RCC 7860 (cell line): ENCODE results near the gene ARL15.
A peak's percentile ranks its signal among the peaks of the same experiment; 100 is the strongest.
"Not testable (repeated sequence)": the region's sequence is repeated elsewhere in the genome, so short reads cannot be mapped to it uniquely, and the experiment has no call there.

Experiments used
- DNase-seq: peaks from one replicate; pipeline ENCODE4 v3.0.0-alpha.2; 2015; ENCODE audit warnings: low spot score
- FAIRE-seq: peaks from 2 replicates; lab custom pipeline; 2012; peaks lifted over from hg19 to GRCh38; lab: Jason Lieb, UNC

ARL15 gene

GRCh38 chr5:54103871-54104270 lies 206.5 kb downstream of the ARL15 start:
- FAIRE-seq (no peak), DNase-seq (no peak)

GRCh38 chr5:54098267-54098666 lies 212.1 kb downstream of the ARL15 start:
- FAIRE-seq (no peak), DNase-seq (no peak)

- no peak for DNase-seq
- FAIRE-seq = no peak
These were observed 214.4 kb downstream of the ARL15 start for GRCh38 chr5:54095969-54096368.

GRCh38 chr5:54094706-54095105 lies 215.7 kb downstream of the ARL15 start:
- FAIRE-seq = no peak
- DNase-seq = no peak

GRCh38 chr5:54093861-54094260 lies 216.5 kb downstream of the ARL15 start:
- no peak for DNase-seq
- no peak for FAIRE-seq

GRCh38 chr5:54093081-54093492 lies 217.3 kb downstream of the ARL15 start:
- no peak for FAIRE-seq
- no peak for DNase-seq

GRCh38 chr5:54091307-54092130 lies 218.9 kb downstream of the ARL15 start:
- DNase-seq (no peak), FAIRE-seq (no peak)

GRCh38 chr5:54090495-54091120 lies 219.8 kb downstream of the ARL15 start:
- FAIRE-seq = no peak
- peak; percentile 3 for DNase-seq

- FAIRE-seq = no peak
- DNase-seq = no peak
These were observed 222.3 kb downstream of the ARL15 start for GRCh38 chr5:54088081-54088480.

- FAIRE-seq (no peak), DNase-seq (peak; percentile 36)
These were observed 222.9 kb downstream of the ARL15 start for GRCh38 chr5:54087436-54087835.

GRCh38 chr5:54086191-54086590 lies 224.2 kb downstream of the ARL15 start:
- DNase-seq = no peak
- FAIRE-seq = no peak

GRCh38 chr5:54084696-54085095 lies 225.7 kb downstream of the ARL15 start:
- DNase-seq (no peak), FAIRE-seq (no peak)

- DNase-seq (peak; percentile 4), FAIRE-seq (no peak)
These were observed 226.5 kb downstream of the ARL15 start for GRCh38 chr5:54083851-54084250.

GRCh38 chr5:54083245-54083644 lies 227.1 kb downstream of the ARL15 start:
- DNase-seq (no peak), FAIRE-seq (no peak)

GRCh38 chr5:54081415-54081814 lies 229.0 kb downstream of the ARL15 start:
- DNase-seq = no peak
- FAIRE-seq = no peak

GRCh38 chr5:54080831-54081230 lies 229.5 kb downstream of the ARL15 start:
- DNase-seq = no peak
- FAIRE-seq = no peak

GRCh38 chr5:54073735-54074134 lies 236.6 kb downstream of the ARL15 start:
- DNase-seq (no peak), FAIRE-seq (no peak)

- DNase-seq = no peak
- no peak for FAIRE-seq
These were observed 237.2 kb downstream of the ARL15 start for GRCh38 chr5:54073131-54073530.

GRCh38 chr5:54066433-54066832 lies 243.9 kb downstream of the ARL15 start:
- FAIRE-seq (no peak), DNase-seq (no peak)

GRCh38 chr5:54063817-54064216 lies 246.6 kb downstream of the ARL15 start:
- FAIRE-seq = no peak
- DNase-seq = peak; percentile 4

- no peak for FAIRE-seq
- DNase-seq = no peak
These were observed 247.4 kb downstream of the ARL15 start for GRCh38 chr5:54062958-54063357.

GRCh38 chr5:54060919-54061318 lies 249.5 kb downstream of the ARL15 start:
- not testable (repeated sequence) for FAIRE-seq

More at GRCh38 chr5:54060919-54061318, 249.5 kb downstream of the ARL15 start:
- not testable (repeated sequence) for DNase-seq
